Subcutaneous adipose tissue (tissue), 4 donors: Measurements from ENCODE around the gene GOLGA6B. TPM values are rescaled to one million over a fixed set of nuclear protein-coding genes. Genes with fewer than 3 reads are reported as not detected.
"Not testable (repeated sequence)": the region's sequence is repeated elsewhere in the genome, so short reads cannot be mapped to it uniquely, and the experiment has no call there.

ENCODE experiments used
- total RNA-seq, 4 donors: library from RNA; depleted of rRNA; stranded (reverse); fragments of >200 nt; gene quantifications; one replicate each; pipeline ENCODE4 v1.1.0, GENCODE V29; 2016
- TF ChIP-seq, protein P1 (sequence below): fragments of 450-650 bp; IDR thresholded peaks from one replicate; pipeline ENCODE4 v1.5.1; 2016; ENCODE audit warnings: low read depth, mild to moderate bottlenecking, control low read depth, antibody characterized with exemption, moderate library complexity

The GOLGA6B gene
- under 1 TPM in 1 of 4 donors, not detected in 3; 0.75 TPM for total RNA-seq

GRCh38 chr15:72654397-72654796 lies at the start of gene GOLGA6B:
TSS of gene GOLGA6B (plus strand) at chr15:72654697. CDS start at chr15:72654738, 41 bp downstream.
- TF ChIP-seq, protein P1, sequence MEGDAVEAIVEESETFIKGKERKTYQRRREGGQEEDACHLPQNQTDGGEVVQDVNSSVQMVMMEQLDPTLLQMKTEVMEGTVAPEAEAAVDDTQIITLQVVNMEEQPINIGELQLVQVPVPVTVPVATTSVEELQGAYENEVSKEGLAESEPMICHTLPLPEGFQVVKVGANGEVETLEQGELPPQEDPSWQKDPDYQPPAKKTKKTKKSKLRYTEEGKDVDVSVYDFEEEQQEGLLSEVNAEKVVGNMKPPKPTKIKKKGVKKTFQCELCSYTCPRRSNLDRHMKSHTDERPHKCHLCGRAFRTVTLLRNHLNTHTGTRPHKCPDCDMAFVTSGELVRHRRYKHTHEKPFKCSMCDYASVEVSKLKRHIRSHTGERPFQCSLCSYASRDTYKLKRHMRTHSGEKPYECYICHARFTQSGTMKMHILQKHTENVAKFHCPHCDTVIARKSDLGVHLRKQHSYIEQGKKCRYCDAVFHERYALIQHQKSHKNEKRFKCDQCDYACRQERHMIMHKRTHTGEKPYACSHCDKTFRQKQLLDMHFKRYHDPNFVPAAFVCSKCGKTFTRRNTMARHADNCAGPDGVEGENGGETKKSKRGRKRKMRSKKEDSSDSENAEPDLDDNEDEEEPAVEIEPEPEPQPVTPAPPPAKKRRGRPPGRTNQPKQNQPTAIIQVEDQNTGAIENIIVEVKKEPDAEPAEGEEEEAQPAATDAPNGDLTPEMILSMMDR, result not testable (repeated sequence)

DNA sequence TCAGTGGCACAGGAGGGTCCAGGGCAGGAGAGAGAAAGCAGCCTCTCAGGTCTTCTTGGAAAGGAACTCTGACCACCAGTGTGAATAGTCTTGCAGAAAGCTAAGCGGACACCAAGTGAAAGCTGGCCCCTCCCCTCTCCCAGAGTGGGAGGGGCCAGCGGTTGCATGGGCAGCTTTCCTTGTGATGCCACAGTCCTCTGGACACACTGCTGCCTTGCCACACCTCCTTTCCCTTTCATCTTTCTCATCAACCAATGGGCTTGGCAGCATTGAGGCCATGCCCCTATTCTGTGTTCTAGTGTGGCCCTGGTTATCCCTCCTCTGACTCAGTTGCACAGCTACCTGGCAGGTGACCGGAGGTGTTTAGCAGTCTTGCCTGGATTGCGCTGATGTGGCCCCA lies 49.7 kb upstream of the GOLGA6B start:
- TF ChIP-seq, protein P1, result no peak

GRCh38 chr15:72609862-72610261 lies 44.6 kb upstream of the GOLGA6B start:
- TF ChIP-seq, protein P1, result no peak

- TF ChIP-seq, protein P1, result no peak
Observed at GRCh38 chr15:72614810-72615532, 39.5 kb upstream of the GOLGA6B start.

DNA sequence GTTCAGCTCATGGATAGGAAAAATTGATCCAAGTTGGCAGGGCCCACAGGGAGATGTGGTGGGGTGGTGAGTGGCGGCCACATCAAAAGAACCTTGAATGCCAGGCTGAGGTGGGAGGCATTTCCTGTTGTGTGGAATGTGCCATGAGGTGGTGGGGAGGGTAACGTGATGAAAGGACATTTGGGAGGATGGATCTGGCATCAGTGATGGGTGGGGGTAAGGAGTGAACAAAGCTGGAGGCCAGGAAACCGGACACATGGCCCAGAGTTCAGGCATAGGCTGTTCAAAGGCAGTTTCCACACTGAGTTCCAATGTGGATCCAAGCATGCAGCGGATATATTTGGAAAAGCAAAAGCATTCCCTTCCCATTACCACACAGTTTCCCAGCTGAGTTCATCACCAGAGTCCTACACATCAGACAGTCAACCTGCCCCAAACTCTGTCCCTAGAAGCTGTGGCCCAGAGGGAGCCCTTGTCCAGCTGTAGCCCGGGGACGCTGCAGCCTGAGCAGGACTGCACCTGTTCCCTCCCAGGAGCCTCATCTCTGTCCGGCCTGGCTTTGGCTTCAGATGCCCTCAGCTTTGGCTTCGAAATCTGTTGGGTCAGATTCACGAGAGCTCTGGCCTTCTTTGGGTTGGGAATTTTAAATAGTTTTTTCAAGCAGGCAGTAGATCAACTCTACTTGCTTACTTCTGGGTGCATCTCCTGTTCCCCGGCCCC lies 37.8 kb upstream of the GOLGA6B start:
- TF ChIP-seq, protein P1, result no peak

DNA sequence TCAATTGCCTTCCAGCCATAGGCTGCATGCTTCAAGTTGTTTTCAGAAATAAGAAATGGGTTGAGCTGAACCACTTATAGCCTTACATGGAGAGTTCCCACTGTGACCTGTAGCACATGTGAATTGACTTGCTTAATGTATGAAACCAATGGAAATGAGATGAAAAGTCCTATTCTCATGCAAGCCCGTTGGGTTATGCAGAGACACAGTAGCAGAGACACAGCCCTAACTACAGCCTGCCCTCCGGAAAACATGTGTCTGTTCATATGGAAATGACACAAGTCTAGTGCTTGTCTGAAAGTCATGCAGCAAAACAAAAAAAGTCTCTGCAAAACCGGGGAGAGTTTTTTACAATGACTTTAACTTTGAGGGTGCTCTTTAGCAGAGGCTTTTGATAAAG lies 17.0 kb downstream of the GOLGA6B start:
- TF ChIP-seq, protein P1, result no peak

DNA sequence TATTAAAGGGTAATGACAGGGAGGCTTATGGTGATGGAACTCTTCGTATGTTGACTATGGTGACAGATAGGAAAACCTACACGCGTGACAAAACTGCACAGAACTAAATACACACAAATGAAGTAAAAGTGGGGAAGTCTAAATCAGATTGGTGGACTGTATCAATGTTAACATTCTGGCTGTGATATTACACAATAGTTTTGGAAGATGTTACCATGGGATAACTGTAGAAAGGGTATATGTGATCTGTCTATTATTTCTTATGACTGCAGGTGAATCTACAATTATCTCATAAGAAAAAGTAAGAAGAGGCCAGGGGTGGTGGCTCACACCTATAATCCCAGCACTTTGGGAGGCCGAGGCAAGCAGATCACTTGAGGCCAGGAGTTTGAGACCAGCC lies 22.3 kb downstream of the GOLGA6B start:
- TF ChIP-seq, protein P1, result no peak
